Glutamatergic neuron (in vitro differentiated cells): ENCODE data around the gene FGF13. TPM values are rescaled to one million over a fixed set of nuclear protein-coding genes. Genes with fewer than 3 reads are reported as not detected.

Experiments
- DNase-seq: peaks from one replicate; pipeline ENCODE4 v3.0.0; 2022
- H3K27ac Mint-ChIP-seq: one replicate; pipeline ENCODE4 v1.8.0; 2020; ENCODE audit warnings: mild to moderate bottlenecking, mixed read lengths, inconsistent platforms; ENCODE audit not compliant: unreplicated experiment
- H3K27me3 Mint-ChIP-seq: one replicate; pipeline ENCODE4 v1.8.0; 2020; ENCODE audit warnings: mild to moderate bottlenecking, moderate library complexity, mixed read lengths, inconsistent platforms; ENCODE audit not compliant: unreplicated experiment
- H3K36me3 Mint-ChIP-seq: one replicate; pipeline ENCODE4 v1.8.0; 2020; ENCODE audit warnings: mild to moderate bottlenecking, mixed read lengths, inconsistent platforms; ENCODE audit not compliant: unreplicated experiment
- H3K4me1 Mint-ChIP-seq: one replicate; pipeline ENCODE4 v1.8.0; 2020; ENCODE audit warnings: mild to moderate bottlenecking, low read depth, mixed read lengths, inconsistent platforms; ENCODE audit not compliant: unreplicated experiment
- H3K4me3 Mint-ChIP-seq: one replicate; pipeline ENCODE4 v1.8.0; 2020; ENCODE audit warnings: mild to moderate bottlenecking, mixed read lengths, inconsistent platforms; ENCODE audit not compliant: unreplicated experiment
- H3K9me3 Mint-ChIP-seq: one replicate; pipeline ENCODE4 v1.8.0; 2020; ENCODE audit warnings: mild to moderate bottlenecking, moderate library complexity, mixed read lengths, inconsistent platforms; ENCODE audit not compliant: unreplicated experiment
- long read RNA-seq: library from polyadenylated mRNA; unstranded; transcript quantifications from one replicate; pipeline ENCODE4 v2.0.0, GENCODE V29; 2020; ENCODE audit not compliant: unreplicated experiment
- total RNA-seq: library from RNA; stranded (reverse); fragmentation: NEBNext Ultra II Directional; extraction: Animal tissue kit (Norgen Biotek cat#: 25700); gene quantifications from one replicate; pipeline ENCODE4 v1.2.1, GENCODE V29; 2021; ENCODE audit not compliant: unreplicated experiment
- TF ChIP-seq, protein P1 (sequence below): fragments of 200-600 bp; sonication (generic); IDR thresholded peaks from one replicate; pipeline ENCODE4 v1.5.0; 2021; ENCODE audit not compliant: partially characterized antibody, unreplicated experiment

The FGF13 gene
- 34.2 TPM for total RNA-seq
- long read RNA-seq, transcript FGF13-201 (5 exons, 1,939 nt), result major isoform, 25 of 30 reads
- long read RNA-seq, partial matches to known transcripts, result 1 of 30 reads
- long read RNA-seq, other reads (novel, unspliced or antisense), result 4 of 30 reads

DNA sequence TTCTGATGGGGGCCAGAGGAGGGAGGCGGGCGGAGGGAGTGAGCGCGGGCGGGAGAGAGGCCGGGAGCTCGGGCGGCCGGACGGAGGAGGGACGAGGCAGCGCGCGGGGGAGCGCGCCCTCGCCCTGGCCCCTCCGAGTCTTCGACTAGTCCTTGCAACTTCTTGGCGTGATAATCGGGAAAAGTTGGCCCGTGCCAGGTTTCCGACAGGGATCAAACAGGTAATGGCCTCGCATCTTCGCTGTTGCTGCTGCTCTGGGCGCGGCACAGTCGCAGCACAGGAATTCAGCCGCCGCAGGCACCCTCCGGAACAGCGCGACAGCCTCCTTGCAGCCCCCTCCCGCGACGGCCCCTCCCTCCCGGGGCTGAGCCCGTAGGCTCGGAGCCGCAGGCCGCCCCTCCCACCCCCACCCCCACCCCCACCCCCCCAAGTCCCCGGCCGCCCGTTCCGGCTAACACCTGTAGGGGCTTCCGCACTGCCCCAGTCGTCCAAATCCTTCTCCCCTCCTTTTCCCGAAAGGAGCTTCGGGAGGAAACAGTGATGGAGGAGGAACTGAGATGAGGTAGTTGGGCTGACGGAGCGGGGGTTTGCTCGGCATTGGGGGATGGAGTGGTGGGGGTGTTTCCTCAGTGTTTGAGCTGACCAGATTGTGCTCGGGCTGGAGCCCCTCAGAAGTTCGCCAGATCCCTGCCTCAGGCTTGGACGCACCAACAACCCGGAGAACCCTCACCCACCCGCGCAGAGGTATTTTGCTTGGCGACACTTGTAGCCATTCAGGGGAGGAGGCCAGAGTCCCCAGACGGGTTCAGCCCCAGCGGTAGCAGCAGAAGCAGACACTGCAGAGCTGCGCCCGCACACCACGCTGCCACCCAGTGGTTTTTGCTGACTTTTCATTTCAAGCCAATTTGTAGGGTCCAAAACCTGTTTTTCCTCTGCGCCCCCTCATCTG, at the start of gene FGF13:
Gene FGF13, minus strand, starts transcription at position 319 of the 949 bp plus-strand sequence. CDS start 714 bp downstream, outside the sequence.
- Mint-ChIP-seq H3K4me3 (peak within 1 kb of the TSS; percentile 83), H3K4me1 (peaks cover 9% of the 10 kb centered on the region), H3K9me3 (peaks cover 2% of the 10 kb centered on the region), H3K27me3 (peaks cover 1% of the 10 kb centered on the region), H3K36me3 (no peaks in the 10 kb centered on the region), H3K27ac (no peak within 1 kb of the TSS)
- peak; percentile 55 for DNase-seq
- TF ChIP-seq, protein P1, sequence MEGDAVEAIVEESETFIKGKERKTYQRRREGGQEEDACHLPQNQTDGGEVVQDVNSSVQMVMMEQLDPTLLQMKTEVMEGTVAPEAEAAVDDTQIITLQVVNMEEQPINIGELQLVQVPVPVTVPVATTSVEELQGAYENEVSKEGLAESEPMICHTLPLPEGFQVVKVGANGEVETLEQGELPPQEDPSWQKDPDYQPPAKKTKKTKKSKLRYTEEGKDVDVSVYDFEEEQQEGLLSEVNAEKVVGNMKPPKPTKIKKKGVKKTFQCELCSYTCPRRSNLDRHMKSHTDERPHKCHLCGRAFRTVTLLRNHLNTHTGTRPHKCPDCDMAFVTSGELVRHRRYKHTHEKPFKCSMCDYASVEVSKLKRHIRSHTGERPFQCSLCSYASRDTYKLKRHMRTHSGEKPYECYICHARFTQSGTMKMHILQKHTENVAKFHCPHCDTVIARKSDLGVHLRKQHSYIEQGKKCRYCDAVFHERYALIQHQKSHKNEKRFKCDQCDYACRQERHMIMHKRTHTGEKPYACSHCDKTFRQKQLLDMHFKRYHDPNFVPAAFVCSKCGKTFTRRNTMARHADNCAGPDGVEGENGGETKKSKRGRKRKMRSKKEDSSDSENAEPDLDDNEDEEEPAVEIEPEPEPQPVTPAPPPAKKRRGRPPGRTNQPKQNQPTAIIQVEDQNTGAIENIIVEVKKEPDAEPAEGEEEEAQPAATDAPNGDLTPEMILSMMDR, result no peak

- Mint-ChIP-seq H3K36me3 (no peaks in the 10 kb centered on the region), H3K4me1 (peaks cover 2% of the 10 kb centered on the region), H3K27ac (no peak overlapping the region), H3K27me3 (no peaks in the 10 kb centered on the region), H3K4me3 (no peak overlapping the region), H3K9me3 (no peaks in the 10 kb centered on the region)
- DNase-seq, result no peak
- TF ChIP-seq, protein P1, result no peak
Measured at GRCh38 chrX:138759217-138759943, 47.9 kb upstream of the FGF13 start.

DNA sequence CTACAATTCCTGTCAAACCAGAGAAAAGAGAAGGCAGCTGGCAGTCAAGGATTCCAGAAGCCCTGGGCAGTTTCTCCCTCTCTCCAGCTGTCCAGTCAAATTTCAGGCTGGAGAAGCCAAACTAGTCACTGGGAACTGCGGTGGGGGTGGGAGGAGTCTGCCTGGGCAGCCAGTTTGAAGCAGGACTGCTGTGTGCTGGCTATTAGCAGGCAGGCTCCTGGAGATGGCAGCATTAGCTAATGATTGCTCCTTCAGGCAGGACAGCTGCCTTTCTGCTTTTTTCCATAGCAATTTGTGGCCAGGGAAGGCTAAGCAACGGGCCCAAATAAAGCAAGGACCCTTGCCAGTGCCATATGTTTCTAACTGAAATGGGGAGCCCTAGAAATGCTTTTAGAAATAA, 44.7 kb upstream of the FGF13 start:
- TF ChIP-seq, protein P1, result no peak
- H3K9me3 Mint-ChIP-seq, result no peaks in the 10 kb centered on the region
- no peak overlapping the region for H3K4me3 Mint-ChIP-seq
- H3K36me3 Mint-ChIP-seq, result no peaks in the 10 kb centered on the region
- H3K27me3 Mint-ChIP-seq, result no peaks in the 10 kb centered on the region
- no peak overlapping the region for H3K27ac Mint-ChIP-seq
- DNase-seq, result peak; percentile 64
- peaks cover 2% of the 10 kb centered on the region for H3K4me1 Mint-ChIP-seq

DNA sequence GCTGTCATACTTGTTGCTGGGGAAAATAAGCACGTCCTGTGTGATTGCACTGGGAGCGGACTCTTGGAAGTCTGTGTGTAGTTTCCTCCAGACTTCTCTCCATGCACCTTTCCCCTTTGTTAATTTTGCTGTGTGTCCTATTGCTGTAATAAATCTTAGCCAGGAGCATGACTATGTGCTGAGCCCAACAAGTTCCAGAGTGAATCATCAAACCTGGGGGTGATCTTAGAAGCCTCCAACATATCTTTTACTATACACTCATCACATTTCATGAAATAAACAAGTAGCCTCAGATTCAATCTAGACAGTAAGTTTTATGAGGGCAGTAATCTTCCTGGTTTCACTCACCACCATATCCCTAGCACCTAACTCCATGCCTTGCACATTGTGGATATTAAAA, 43.3 kb upstream of the FGF13 start:
- no peaks in the 10 kb centered on the region for H3K36me3 Mint-ChIP-seq

More for the DNA sequence above, 43.3 kb upstream of the FGF13 start:
- DNase-seq, result no peak
- Mint-ChIP-seq H3K4me3 (no peak overlapping the region), H3K27ac (no peak overlapping the region), H3K27me3 (no peaks in the 10 kb centered on the region), H3K9me3 (no peaks in the 10 kb centered on the region), H3K4me1 (peaks cover 3% of the 10 kb centered on the region)
- TF ChIP-seq, protein P1, result no peak
